Stimulated activated effector memory CD8-positive, alpha-beta T cell treated with anti-CD3 and anti-CD28 coated beads, Interleukin-12 subunit alpha, Interleukin-12 subunit beta, amount 100 ng/mL, for 72 hours (primary cell): ENCODE results near the gene PAK6.

ENCODE experiments used
- ATAC-seq: fragments of 150-1000 bp; cut with Tn5 transposase; 2 replicates; pipeline ENCODE4 v1.10.0; 2021
- DNase-seq, 2 donors: peaks; one replicate each; pipeline ENCODE4 v3.0.0; 2021 to 2022; ENCODE audit warnings: low spot score in 2 of 2
- H3K27ac Mint-ChIP-seq: one replicate; pipeline ENCODE4 v1.8.0; 2022; ENCODE audit warnings: mild to moderate bottlenecking, mixed read lengths
- H3K36me3 Mint-ChIP-seq: one replicate; pipeline ENCODE4 v1.8.0; 2022; ENCODE audit warnings: mild to moderate bottlenecking, mixed read lengths
- H3K4me1 Mint-ChIP-seq: one replicate; pipeline ENCODE4 v1.8.0; 2022; ENCODE audit warnings: mixed read lengths
- H3K4me3 Mint-ChIP-seq: one replicate; pipeline ENCODE4 v1.8.0; 2022; ENCODE audit warnings: mild to moderate bottlenecking, mixed read lengths
- H3K9me3 Mint-ChIP-seq: one replicate; pipeline ENCODE4 v1.8.0; 2022; ENCODE audit warnings: mixed read lengths

PAK6 gene

GRCh38 chr15:40248006-40248783 is 9.3 kb downstream of the PAK6 start:
- Mint-ChIP-seq H3K9me3 (no peaks in the 10 kb centered on the region), H3K4me1 (peaks cover 6% of the 10 kb centered on the region), H3K27ac (no peak overlapping the region), H3K4me3 (no peak overlapping the region), H3K36me3 (no peaks in the 10 kb centered on the region)
- no peak for DNase-seq
- no peak for ATAC-seq

GRCh38 chr15:40249477-40250303 is 10.8 kb downstream of the PAK6 start:
- Mint-ChIP-seq H3K4me1 (peaks cover 14% of the 10 kb centered on the region), H3K36me3 (no peaks in the 10 kb centered on the region), H3K27ac (no peak overlapping the region), H3K4me3 (no peak overlapping the region), H3K9me3 (no peaks in the 10 kb centered on the region)
- ATAC-seq, result no peak
- DNase-seq, result no peak

GRCh38 chr15:40250304-40250656 is 11.4 kb downstream of the PAK6 start:
- H3K4me3 Mint-ChIP-seq, result no peak overlapping the region
- H3K27ac Mint-ChIP-seq, result no peak overlapping the region
- H3K36me3 Mint-ChIP-seq, result no peaks in the 10 kb centered on the region
- no peaks in the 10 kb centered on the region for H3K9me3 Mint-ChIP-seq
- peaks cover 14% of the 10 kb centered on the region for H3K4me1 Mint-ChIP-seq
- ATAC-seq (no peak), DNase-seq (no peak)

- H3K4me1 Mint-ChIP-seq, result peaks cover 14% of the 10 kb centered on the region
- H3K36me3 Mint-ChIP-seq, result no peaks in the 10 kb centered on the region
- H3K4me3 Mint-ChIP-seq, result peak overlapping the region; percentile 78
- no peak overlapping the region for H3K27ac Mint-ChIP-seq
- no peaks in the 10 kb centered on the region for H3K9me3 Mint-ChIP-seq
- DNase-seq, result no peak
- no peak for ATAC-seq
Measured at GRCh38 chr15:40250771-40251483, 12.1 kb downstream of the PAK6 start.

- Mint-ChIP-seq H3K36me3 (no peaks in the 10 kb centered on the region), H3K4me1 (peaks cover 16% of the 10 kb centered on the region), H3K9me3 (no peaks in the 10 kb centered on the region), H3K4me3 (peak overlapping the region; percentile 78), H3K27ac (no peak overlapping the region)
- no peak for DNase-seq
- no peak for ATAC-seq
Measured at GRCh38 chr15:40251486-40252140, 12.8 kb downstream of the PAK6 start.

- H3K36me3 Mint-ChIP-seq, result no peaks in the 10 kb centered on the region
- DNase-seq (no peak), ATAC-seq (no peak)
- no peak overlapping the region for H3K27ac Mint-ChIP-seq
- peaks cover 20% of the 10 kb centered on the region for H3K4me1 Mint-ChIP-seq
- no peaks in the 10 kb centered on the region for H3K9me3 Mint-ChIP-seq
- H3K4me3 Mint-ChIP-seq, result peak overlapping the region; percentile 78
Measured at GRCh38 chr15:40252141-40252437, 13.2 kb downstream of the PAK6 start.

GRCh38 chr15:40252438-40253166 is 13.7 kb downstream of the PAK6 start:
- DNase-seq (peak in 1 of 2 donors; percentile 58), ATAC-seq (peak; percentile 59)
- Mint-ChIP-seq H3K36me3 (no peaks in the 10 kb centered on the region), H3K27ac (no peak overlapping the region), H3K9me3 (no peaks in the 10 kb centered on the region), H3K4me1 (peaks cover 24% of the 10 kb centered on the region), H3K4me3 (peak overlapping the region; percentile 78)

- ATAC-seq (no peak), DNase-seq (no peak)
- Mint-ChIP-seq H3K4me1 (peaks cover 24% of the 10 kb centered on the region), H3K9me3 (no peaks in the 10 kb centered on the region), H3K36me3 (no peaks in the 10 kb centered on the region), H3K4me3 (peak overlapping the region; percentile 78), H3K27ac (no peak overlapping the region)
Measured at GRCh38 chr15:40253167-40253790, 14.4 kb downstream of the PAK6 start.

- ATAC-seq (no peak), DNase-seq (no peak)
- Mint-ChIP-seq H3K4me3 (no peak overlapping the region), H3K36me3 (no peaks in the 10 kb centered on the region), H3K4me1 (peaks cover 24% of the 10 kb centered on the region), H3K9me3 (no peaks in the 10 kb centered on the region), H3K27ac (no peak overlapping the region)
Measured at GRCh38 chr15:40254452-40254851, 15.6 kb downstream of the PAK6 start.

- DNase-seq (no peak), ATAC-seq (no peak)
- Mint-ChIP-seq H3K4me3 (no peak overlapping the region), H3K4me1 (peaks cover 24% of the 10 kb centered on the region), H3K36me3 (no peaks in the 10 kb centered on the region), H3K9me3 (no peaks in the 10 kb centered on the region), H3K27ac (no peak overlapping the region)
Measured at GRCh38 chr15:40255033-40255432, 16.2 kb downstream of the PAK6 start.

GRCh38 chr15:40256638-40257235 is 17.9 kb downstream of the PAK6 start:
- Mint-ChIP-seq H3K4me1 (peaks cover 24% of the 10 kb centered on the region), H3K36me3 (no peaks in the 10 kb centered on the region), H3K27ac (peak overlapping the region; percentile 48), H3K4me3 (no peak overlapping the region), H3K9me3 (no peaks in the 10 kb centered on the region)
- peak; percentile 84 for ATAC-seq
- DNase-seq, result no peak

GRCh38 chr15:40257656-40258450 is 19.0 kb downstream of the PAK6 start:
- peak overlapping the region; percentile 48 for H3K27ac Mint-ChIP-seq
- no peak for ATAC-seq

GRCh38 chr15:40258544-40258943 is 19.7 kb downstream of the PAK6 start:
- H3K4me1 Mint-ChIP-seq, result peaks cover 16% of the 10 kb centered on the region

More at GRCh38 chr15:40257656-40258450, 19.0 kb downstream of the PAK6 start:
- Mint-ChIP-seq H3K4me1 (peaks cover 23% of the 10 kb centered on the region), H3K4me3 (no peak overlapping the region), H3K9me3 (no peaks in the 10 kb centered on the region), H3K36me3 (no peaks in the 10 kb centered on the region)
- DNase-seq, result no peak

More at GRCh38 chr15:40258544-40258943, 19.7 kb downstream of the PAK6 start:
- ATAC-seq (no peak), DNase-seq (no peak)
- H3K36me3 Mint-ChIP-seq, result no peaks in the 10 kb centered on the region
- H3K27ac Mint-ChIP-seq, result no peak overlapping the region
- H3K9me3 Mint-ChIP-seq, result no peaks in the 10 kb centered on the region
- H3K4me3 Mint-ChIP-seq, result no peak overlapping the region
